HCT116 (cell line): ENCODE results near the gene ZNF584.

Experiments
- EZH2 ChIP-seq: fragments of 200-600 bp; sonication (generic); IDR thresholded peaks from 2 replicates; pipeline ENCODE4 v1.6.1; 2017; ENCODE audit warnings: antibody characterized with exemption, mixed run types
- EZH2phosphoT487 ChIP-seq: fragments of 200-600 bp; IDR thresholded peaks from 2 replicates; pipeline ENCODE4 v1.6.1; 2018; ENCODE audit warnings: antibody characterized with exemption, borderline replicate concordance
- FOSL1 ChIP-seq: IDR thresholded peaks from 2 replicates; pipeline ENCODE4 v1.6.1; 2012; ENCODE audit warnings: low read depth
- POLR2AphosphoS5 ChIP-seq: IDR thresholded peaks from 2 replicates; pipeline ENCODE4 v1.6.1; 2011; ENCODE audit warnings: mild to moderate bottlenecking, low read depth, low read length, moderate library complexity
- SIN3A ChIP-seq: IDR thresholded peaks from 2 replicates; pipeline ENCODE4 v1.6.1; 2012; ENCODE audit warnings: low read depth
- SP1 ChIP-seq: IDR thresholded peaks from 2 replicates; pipeline ENCODE4 v1.6.1; 2012; ENCODE audit warnings: low read depth
- TCF7L2 ChIP-seq: IDR thresholded peaks from 2 replicates; pipeline ENCODE4 v1.7.0; 2011; ENCODE audit warnings: borderline replicate concordance, inconsistent platforms; ENCODE audit not compliant: insufficient read depth, insufficient read length; ENCODE audit errors: extremely low read depth
- YY1 ChIP-seq: IDR thresholded peaks from 2 replicates; pipeline ENCODE4 v1.6.1; 2011; ENCODE audit warnings: low read length, low read depth, moderate library complexity, mild to moderate bottlenecking; ENCODE audit not compliant: insufficient replicate concordance; ENCODE audit errors: extremely low read depth
- ZNF274 ChIP-seq: fragments of 200-500 bp; sonication (Bioruptor generic); IDR thresholded peaks from 2 replicates; pipeline ENCODE4 v1.6.1; 2014; ENCODE audit warnings: mild to moderate bottlenecking, low read depth, low read length, inconsistent platforms
- TF ChIP-seq, protein P1 (sequence below), 3 experiments: fragments of 200-600 bp in 1 of 3; sonication (generic) in 1 of 3; IDR thresholded peaks in 2 of 3; conservative IDR thresholded peaks in 1 of 3; 2 replicates each; pipeline ENCODE4 v1.5.1; 2012 to 2017; ENCODE audit warnings: low read depth in 2 of 3, low read length in 2 of 3, antibody characterized with exemption in 1 of 3, borderline replicate concordance in 1 of 3, control low read depth in 1 of 3, mild to moderate bottlenecking in 1 of 3, mixed read lengths in 1 of 3, mixed run types in 1 of 3, moderate library complexity in 1 of 3; ENCODE audit not compliant: insufficient read depth in 1 of 3
- TF ChIP-seq, protein P2 (sequence below): IDR thresholded peaks from 2 replicates; pipeline ENCODE4 v1.6.1; 2012
- TF ChIP-seq, protein P3 (sequence below): IDR thresholded peaks from 2 replicates; pipeline ENCODE4 v1.6.1; 2012
- TF ChIP-seq, protein P4 (sequence below): IDR thresholded peaks from 2 replicates; pipeline ENCODE4 v1.6.1; 2012; ENCODE audit warnings: low read depth
- TF ChIP-seq, protein P5 (sequence below): IDR thresholded peaks from 2 replicates; pipeline ENCODE4 v1.6.1; 2011; ENCODE audit warnings: mild to moderate bottlenecking, low read length, moderate library complexity; ENCODE audit not compliant: insufficient replicate concordance; ENCODE audit errors: extremely low read depth

DNA sequence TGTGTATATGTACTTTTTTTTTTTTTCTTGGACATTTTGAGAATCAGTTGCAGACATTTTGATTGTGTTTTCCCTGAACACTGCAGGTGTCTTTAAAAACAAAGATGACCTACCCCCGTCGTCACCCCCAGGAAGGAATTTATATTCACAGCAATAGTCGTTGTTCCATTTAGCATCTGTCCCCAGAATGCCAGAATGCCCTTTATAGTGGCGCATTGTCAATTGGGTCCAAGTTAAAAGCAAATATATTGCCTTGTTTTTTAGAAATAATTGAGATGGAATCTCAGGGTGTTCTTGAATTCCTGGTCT, 14.8 kb upstream of the ZNF584 start:
- TF ChIP-seq, protein P1, sequence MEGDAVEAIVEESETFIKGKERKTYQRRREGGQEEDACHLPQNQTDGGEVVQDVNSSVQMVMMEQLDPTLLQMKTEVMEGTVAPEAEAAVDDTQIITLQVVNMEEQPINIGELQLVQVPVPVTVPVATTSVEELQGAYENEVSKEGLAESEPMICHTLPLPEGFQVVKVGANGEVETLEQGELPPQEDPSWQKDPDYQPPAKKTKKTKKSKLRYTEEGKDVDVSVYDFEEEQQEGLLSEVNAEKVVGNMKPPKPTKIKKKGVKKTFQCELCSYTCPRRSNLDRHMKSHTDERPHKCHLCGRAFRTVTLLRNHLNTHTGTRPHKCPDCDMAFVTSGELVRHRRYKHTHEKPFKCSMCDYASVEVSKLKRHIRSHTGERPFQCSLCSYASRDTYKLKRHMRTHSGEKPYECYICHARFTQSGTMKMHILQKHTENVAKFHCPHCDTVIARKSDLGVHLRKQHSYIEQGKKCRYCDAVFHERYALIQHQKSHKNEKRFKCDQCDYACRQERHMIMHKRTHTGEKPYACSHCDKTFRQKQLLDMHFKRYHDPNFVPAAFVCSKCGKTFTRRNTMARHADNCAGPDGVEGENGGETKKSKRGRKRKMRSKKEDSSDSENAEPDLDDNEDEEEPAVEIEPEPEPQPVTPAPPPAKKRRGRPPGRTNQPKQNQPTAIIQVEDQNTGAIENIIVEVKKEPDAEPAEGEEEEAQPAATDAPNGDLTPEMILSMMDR (IDR thresholded peaks at IDR 0.05 in 2 of 3, conservative IDR thresholded peaks at IDR 0.05 in 1 of 3; ENCODE audit: borderline replicate concordance in 1 of 3, insufficient read depth in 1 of 3, low read depth in 2 of 3, low read length in 2 of 3), result no peak
- TF ChIP-seq EZH2 (no peak), SIN3A (no peak), EZH2phosphoT487 (no peak), ZNF274 (no peak), YY1 (no peak), TCF7L2 (no peak), FOSL1 (no peak), SP1 (no peak), POLR2AphosphoS5 (no peak)
- TF ChIP-seq, protein P2, sequence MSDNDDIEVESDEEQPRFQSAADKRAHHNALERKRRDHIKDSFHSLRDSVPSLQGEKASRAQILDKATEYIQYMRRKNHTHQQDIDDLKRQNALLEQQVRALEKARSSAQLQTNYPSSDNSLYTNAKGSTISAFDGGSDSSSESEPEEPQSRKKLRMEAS, result no peak
- TF ChIP-seq, protein P3, sequence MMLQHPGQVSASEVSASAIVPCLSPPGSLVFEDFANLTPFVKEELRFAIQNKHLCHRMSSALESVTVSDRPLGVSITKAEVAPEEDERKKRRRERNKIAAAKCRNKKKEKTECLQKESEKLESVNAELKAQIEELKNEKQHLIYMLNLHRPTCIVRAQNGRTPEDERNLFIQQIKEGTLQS, result no peak
- TF ChIP-seq, protein P4, sequence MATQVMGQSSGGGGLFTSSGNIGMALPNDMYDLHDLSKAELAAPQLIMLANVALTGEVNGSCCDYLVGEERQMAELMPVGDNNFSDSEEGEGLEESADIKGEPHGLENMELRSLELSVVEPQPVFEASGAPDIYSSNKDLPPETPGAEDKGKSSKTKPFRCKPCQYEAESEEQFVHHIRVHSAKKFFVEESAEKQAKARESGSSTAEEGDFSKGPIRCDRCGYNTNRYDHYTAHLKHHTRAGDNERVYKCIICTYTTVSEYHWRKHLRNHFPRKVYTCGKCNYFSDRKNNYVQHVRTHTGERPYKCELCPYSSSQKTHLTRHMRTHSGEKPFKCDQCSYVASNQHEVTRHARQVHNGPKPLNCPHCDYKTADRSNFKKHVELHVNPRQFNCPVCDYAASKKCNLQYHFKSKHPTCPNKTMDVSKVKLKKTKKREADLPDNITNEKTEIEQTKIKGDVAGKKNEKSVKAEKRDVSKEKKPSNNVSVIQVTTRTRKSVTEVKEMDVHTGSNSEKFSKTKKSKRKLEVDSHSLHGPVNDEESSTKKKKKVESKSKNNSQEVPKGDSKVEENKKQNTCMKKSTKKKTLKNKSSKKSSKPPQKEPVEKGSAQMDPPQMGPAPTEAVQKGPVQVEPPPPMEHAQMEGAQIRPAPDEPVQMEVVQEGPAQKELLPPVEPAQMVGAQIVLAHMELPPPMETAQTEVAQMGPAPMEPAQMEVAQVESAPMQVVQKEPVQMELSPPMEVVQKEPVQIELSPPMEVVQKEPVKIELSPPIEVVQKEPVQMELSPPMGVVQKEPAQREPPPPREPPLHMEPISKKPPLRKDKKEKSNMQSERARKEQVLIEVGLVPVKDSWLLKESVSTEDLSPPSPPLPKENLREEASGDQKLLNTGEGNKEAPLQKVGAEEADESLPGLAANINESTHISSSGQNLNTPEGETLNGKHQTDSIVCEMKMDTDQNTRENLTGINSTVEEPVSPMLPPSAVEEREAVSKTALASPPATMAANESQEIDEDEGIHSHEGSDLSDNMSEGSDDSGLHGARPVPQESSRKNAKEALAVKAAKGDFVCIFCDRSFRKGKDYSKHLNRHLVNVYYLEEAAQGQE, result no peak
- TF ChIP-seq, protein P5, sequence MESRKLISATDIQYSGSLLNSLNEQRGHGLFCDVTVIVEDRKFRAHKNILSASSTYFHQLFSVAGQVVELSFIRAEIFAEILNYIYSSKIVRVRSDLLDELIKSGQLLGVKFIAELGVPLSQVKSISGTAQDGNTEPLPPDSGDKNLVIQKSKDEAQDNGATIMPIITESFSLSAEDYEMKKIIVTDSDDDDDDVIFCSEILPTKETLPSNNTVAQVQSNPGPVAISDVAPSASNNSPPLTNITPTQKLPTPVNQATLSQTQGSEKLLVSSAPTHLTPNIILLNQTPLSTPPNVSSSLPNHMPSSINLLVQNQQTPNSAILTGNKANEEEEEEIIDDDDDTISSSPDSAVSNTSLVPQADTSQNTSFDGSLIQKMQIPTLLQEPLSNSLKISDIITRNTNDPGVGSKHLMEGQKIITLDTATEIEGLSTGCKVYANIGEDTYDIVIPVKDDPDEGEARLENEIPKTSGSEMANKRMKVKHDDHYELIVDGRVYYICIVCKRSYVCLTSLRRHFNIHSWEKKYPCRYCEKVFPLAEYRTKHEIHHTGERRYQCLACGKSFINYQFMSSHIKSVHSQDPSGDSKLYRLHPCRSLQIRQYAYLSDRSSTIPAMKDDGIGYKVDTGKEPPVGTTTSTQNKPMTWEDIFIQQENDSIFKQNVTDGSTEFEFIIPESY, result no peak
